ENCODE data around the gene POC1A. TPM values are rescaled to one million over a fixed set of nuclear protein-coding genes. Genes with fewer than 3 reads are reported as not detected.

Gene POC1A
- total and polyA plus RNA-seq, 2 of the 8 experiments (the other 6 are each of a cell fraction or from before 2014, with no cell fraction given), result 35.7 to 39.2 TPM

DNA sequence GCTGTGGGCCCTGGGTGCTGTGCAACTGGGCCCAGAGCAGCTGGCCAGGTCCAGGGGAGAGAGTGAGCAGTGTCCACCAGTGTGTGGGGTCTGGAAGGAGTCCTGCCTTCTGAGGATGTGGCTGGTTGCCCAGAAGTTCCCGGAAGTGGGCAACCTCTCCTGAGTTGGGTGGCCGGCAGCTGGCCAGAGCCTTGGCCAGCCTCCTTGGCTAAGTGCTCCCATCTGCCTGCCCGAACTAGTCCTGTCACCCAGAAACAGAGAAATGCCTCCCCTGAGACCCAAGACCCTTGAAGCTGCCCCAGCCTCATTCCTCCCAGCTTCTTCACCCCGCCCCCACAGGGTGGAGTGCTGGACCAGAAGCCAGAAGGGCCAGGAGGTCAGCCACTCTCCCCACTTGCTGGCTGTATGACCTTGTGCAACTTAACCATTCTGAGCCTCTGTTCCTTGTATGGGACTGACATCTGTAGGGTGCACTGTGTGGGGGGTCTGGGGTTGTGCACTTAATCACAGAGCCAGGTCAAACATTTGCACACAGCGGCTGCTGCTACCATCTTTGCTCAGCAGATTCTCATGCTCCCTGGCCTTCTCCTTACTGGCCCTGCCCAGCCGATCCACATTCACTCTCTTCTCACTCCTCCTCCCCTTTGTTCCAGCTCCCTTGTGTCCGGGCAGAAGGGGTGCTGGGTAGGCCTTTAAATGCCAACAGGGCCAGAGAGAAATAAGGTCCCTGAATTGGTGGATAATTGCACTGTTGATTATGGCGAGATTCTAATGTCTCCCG is 36.3 kb upstream of the POC1A start:
- no peak for DNase-seq (ENCODE audit: low read depth in 1 of 2, low spot score in 2 of 2)
- no peak overlapping the region for H3K27ac ChIP-seq (ENCODE audit: low read depth, low read length)

More for the DNA sequence above, 36.3 kb upstream of the POC1A start:
- no peak overlapping the region for H2BK5ac ChIP-seq (ENCODE audit: low read depth, low read length)
- H3K14ac ChIP-seq (ENCODE audit: insufficient read length), result no peak overlapping the region
- no peak overlapping the region for H3K4me3 ChIP-seq (ENCODE audit: extremely low read depth in 1 of 4, insufficient read depth in 2 of 4, low read depth in 3 of 4, low read length in 4 of 4)
- H3K9ac ChIP-seq (replicated peaks in 1 of 4; ENCODE audit: extremely low read depth in 1 of 4, low read depth in 3 of 4, low read length in 3 of 4), result no peak overlapping the region
- ChIA-PET CTCF (ENCODE audit: partially characterized antibody) (interaction anchor here (0.6 to 2.1 kb wide), 5 partner anchors 9 to 46 kb away, joined by 3 to 6 read pairs (median 4); no protein-coding TSS in a partner anchor), POLR2A (ENCODE audit: partially characterized antibody) (no interaction called here)
- no peak overlapping the region for H2BK20ac ChIP-seq (ENCODE audit: low read length)
- no peak overlapping the region for H4K5ac ChIP-seq (ENCODE audit: insufficient read length, low read depth, low read length)
- no peak overlapping the region for H3K23ac ChIP-seq (ENCODE audit: insufficient read length)
- no peak overlapping the region for H3K4me2 ChIP-seq (ENCODE audit: insufficient read depth in 1 of 2, low read depth in 2 of 2, low read length in 2 of 2)
- H3K36me3 ChIP-seq (ENCODE audit: control insufficient read depth in 2 of 4, insufficient read depth in 4 of 4, low read length in 3 of 4), result no peaks in the 10 kb centered on the region
- H3K56ac ChIP-seq (replicated peaks; ENCODE audit: insufficient read length, low read depth, low read length), result no peak overlapping the region
- FAIRE-seq, result no peak
- no peak overlapping the region; the same call in 1 of the 2 replicates for H4K8ac ChIP-seq (ENCODE audit: extremely low read depth, insufficient read depth, low read length)
- H3K4ac ChIP-seq (replicated peaks; ENCODE audit: insufficient read length, low read depth, low read length), result no peak overlapping the region
- 79% methylated on average over 8 of the region's 9 CpGs; no CpG with 5 or more reads in 1 of the 2 experiments for WGBS, 2 experiments (ENCODE audit: extremely low coverage in 1 of 2, insufficient coverage in 1 of 2, insufficient read length in 1 of 2, insufficient replicate concordance in 2 of 2, low coverage in 1 of 2, low lambda C conversion rate in 2 of 2, missing lambda C conversion rate in 1 of 2)
- H2BK120ac ChIP-seq (replicated peaks; ENCODE audit: low read depth, low read length), result no peak overlapping the region
- no peak overlapping the region for H2BK15ac ChIP-seq (ENCODE audit: low read length)
- H2AFZ ChIP-seq (ENCODE audit: low read length), result no peak overlapping the region
- H3K23me2 ChIP-seq (ENCODE audit: low read depth, low read length), result no peaks in the 10 kb centered on the region
- no peaks in the 10 kb centered on the region for H3K9me3 ChIP-seq (ENCODE audit: insufficient read depth in 2 of 2, low read depth in 1 of 2, low read length in 1 of 2)
- no peak overlapping the region for H2BK12ac ChIP-seq (ENCODE audit: low read depth, low read length)
- no peak overlapping the region for H2AK5ac ChIP-seq (ENCODE audit: low read depth, low read length)
- no peaks in the 10 kb centered on the region for H3K79me2 ChIP-seq (ENCODE audit: control insufficient read depth in 1 of 2, insufficient read depth in 2 of 2, low read length in 2 of 2)
- no peaks in the 10 kb centered on the region for H3K79me1 ChIP-seq (ENCODE audit: low read depth, low read length)
- no peak for TF ChIP-seq HDAC6 (IDR thresholded peaks at IDR 0.05; ENCODE audit: low read depth, low read length)
- TF ChIP-seq RNF2 (IDR thresholded peaks at IDR 0.05; ENCODE audit: borderline replicate concordance, low read depth, low read length, missing control alignments, poor library complexity, severe bottlenecking), result no peak
- TF ChIP-seq TAF7 (optimal IDR thresholded peaks at IDR 0.05; ENCODE audit: borderline replicate concordance, low read depth, low read length), result no peak
- no peak for TF ChIP-seq JUND (IDR thresholded peaks at IDR 0.05; ENCODE audit: low read length)
- H3K27me3 ChIP-seq (replicated peaks in 1 of 4; ENCODE audit: control insufficient read depth in 3 of 4, extremely low read depth in 1 of 4, insufficient read depth in 3 of 4, low read length in 3 of 4), result no peaks in the 10 kb centered on the region
- no peak overlapping the region; the same call in 1 of the 2 replicates for H3K18ac ChIP-seq (ENCODE audit: extremely low read depth, low read length)
- peaks cover 0 to 2% (median 0%) of the 10 kb centered on the region in 4 experiments; a peak in 1 of 7 replicates for H3K4me1 ChIP-seq (replicated peaks in 1 of 4; ENCODE audit: control insufficient read depth in 3 of 4, insufficient read depth in 4 of 4, low read length in 3 of 4)
- no peaks in the 10 kb centered on the region for H4K20me1 ChIP-seq (replicated peaks in 1 of 2; ENCODE audit: control insufficient read depth in 1 of 2, insufficient read depth in 2 of 2, low read length in 2 of 2)
- no peak overlapping the region for H4K91ac ChIP-seq (replicated peaks; ENCODE audit: insufficient read length, low read length)

All from H1 (cell line).